ENCODE data around the gene OR4D5. TPM values are rescaled to one million over a fixed set of nuclear protein-coding genes. Genes with fewer than 3 reads are reported as not detected.

Gene OR4D5
- total and polyA plus RNA-seq, 2 experiments from 2014 or later = 0.15 TPM; not detected in 1

GRCh38 chr11:123905826-123906225 is 33.6 kb upstream of the OR4D5 start:
- no peaks in the 10 kb centered on the region for H3K36me3 ChIP-seq
- H3K4me3 ChIP-seq = no peak overlapping the region
- H3K4me1 ChIP-seq (ENCODE audit: low read depth) = no peaks in the 10 kb centered on the region
- TF ChIP-seq, protein P1, sequence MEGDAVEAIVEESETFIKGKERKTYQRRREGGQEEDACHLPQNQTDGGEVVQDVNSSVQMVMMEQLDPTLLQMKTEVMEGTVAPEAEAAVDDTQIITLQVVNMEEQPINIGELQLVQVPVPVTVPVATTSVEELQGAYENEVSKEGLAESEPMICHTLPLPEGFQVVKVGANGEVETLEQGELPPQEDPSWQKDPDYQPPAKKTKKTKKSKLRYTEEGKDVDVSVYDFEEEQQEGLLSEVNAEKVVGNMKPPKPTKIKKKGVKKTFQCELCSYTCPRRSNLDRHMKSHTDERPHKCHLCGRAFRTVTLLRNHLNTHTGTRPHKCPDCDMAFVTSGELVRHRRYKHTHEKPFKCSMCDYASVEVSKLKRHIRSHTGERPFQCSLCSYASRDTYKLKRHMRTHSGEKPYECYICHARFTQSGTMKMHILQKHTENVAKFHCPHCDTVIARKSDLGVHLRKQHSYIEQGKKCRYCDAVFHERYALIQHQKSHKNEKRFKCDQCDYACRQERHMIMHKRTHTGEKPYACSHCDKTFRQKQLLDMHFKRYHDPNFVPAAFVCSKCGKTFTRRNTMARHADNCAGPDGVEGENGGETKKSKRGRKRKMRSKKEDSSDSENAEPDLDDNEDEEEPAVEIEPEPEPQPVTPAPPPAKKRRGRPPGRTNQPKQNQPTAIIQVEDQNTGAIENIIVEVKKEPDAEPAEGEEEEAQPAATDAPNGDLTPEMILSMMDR (IDR thresholded peaks at IDR 0.05; ENCODE audit: low read depth, low read length) = no peak
- DNase-seq (ENCODE audit: low read depth in 1 of 2, low spot score in 1 of 2) = no peak
- H3K9me3 ChIP-seq (ENCODE audit: low read depth) = no peaks in the 10 kb centered on the region
- no peak overlapping the region for H3K27ac ChIP-seq
- no peaks in the 10 kb centered on the region for H3K27me3 ChIP-seq

DNA sequence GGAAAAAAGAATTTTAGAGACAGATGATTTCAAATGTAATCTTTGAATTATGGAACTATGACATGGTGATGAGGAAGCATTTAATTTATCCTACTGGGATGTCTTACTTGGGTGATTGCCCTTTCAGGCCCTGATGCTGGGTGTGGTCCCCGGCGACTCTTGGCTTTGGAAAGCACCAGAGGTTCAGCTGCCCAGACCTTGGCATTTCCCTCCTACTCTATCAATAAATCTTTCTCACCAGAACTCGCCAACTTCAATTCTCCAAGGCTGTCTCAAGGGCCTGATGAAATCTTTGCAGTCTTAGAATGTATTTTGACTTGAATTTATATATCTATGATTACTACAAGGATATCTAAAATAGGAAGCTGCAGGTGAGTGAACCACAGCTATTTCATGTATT is 18.5 kb upstream of the OR4D5 start:
- no peak for DNase-seq (ENCODE audit: low read depth in 1 of 2, low spot score in 1 of 2)
- Histone ChIP-seq H3K36me3 (no peaks in the 10 kb centered on the region), H3K27ac (no peak overlapping the region), H3K4me3 (no peak overlapping the region), H3K27me3 (no peaks in the 10 kb centered on the region), H3K4me1 (ENCODE audit: low read depth) (peaks cover 5% of the 10 kb centered on the region), H3K9me3 (ENCODE audit: low read depth) (no peaks in the 10 kb centered on the region)
- TF ChIP-seq, protein P1 (IDR thresholded peaks at IDR 0.05; ENCODE audit: low read depth, low read length) = no peak

DNA sequence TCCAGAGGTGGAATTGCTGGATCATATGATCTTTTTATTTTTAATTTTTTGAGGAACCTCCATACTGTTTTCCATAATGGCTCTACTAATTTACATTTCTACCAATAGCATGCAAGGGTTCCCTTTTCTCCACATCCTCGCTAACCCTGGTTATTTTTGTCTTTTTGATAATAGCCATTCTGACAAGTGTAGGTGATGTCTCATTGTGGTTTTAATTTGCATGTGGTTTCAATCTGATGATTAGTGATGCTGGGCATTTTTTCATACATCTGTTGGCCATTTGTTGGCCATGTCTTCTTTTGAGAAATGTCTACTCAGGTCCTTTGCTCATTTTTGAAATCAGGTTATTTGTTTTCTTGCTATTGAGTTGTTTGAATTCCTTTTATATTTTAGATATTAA is 15.4 kb upstream of the OR4D5 start:
- Histone ChIP-seq H3K9me3 (ENCODE audit: low read depth) (no peaks in the 10 kb centered on the region), H3K36me3 (no peaks in the 10 kb centered on the region), H3K4me3 (no peak overlapping the region), H3K27ac (no peak overlapping the region), H3K4me1 (ENCODE audit: low read depth) (peaks cover 5% of the 10 kb centered on the region), H3K27me3 (no peaks in the 10 kb centered on the region)
- no peak for DNase-seq (ENCODE audit: low read depth in 1 of 2, low spot score in 1 of 2)
- TF ChIP-seq, protein P1 (IDR thresholded peaks at IDR 0.05; ENCODE audit: low read depth, low read length) = no peak

- Histone ChIP-seq H3K4me3 (no peak overlapping the region), H3K27me3 (no peaks in the 10 kb centered on the region), H3K27ac (no peak overlapping the region), H3K4me1 (ENCODE audit: low read depth) (peaks cover 6% of the 10 kb centered on the region), H3K9me3 (ENCODE audit: low read depth) (no peaks in the 10 kb centered on the region), H3K36me3 (no peaks in the 10 kb centered on the region)
- DNase-seq (ENCODE audit: low read depth in 1 of 2, low spot score in 1 of 2) = no peak
- TF ChIP-seq, protein P1 (IDR thresholded peaks at IDR 0.05; ENCODE audit: low read depth, low read length) = no peak
Observed at GRCh38 chr11:123942413-123942812, 3.0 kb downstream of the OR4D5 start.

DNA sequence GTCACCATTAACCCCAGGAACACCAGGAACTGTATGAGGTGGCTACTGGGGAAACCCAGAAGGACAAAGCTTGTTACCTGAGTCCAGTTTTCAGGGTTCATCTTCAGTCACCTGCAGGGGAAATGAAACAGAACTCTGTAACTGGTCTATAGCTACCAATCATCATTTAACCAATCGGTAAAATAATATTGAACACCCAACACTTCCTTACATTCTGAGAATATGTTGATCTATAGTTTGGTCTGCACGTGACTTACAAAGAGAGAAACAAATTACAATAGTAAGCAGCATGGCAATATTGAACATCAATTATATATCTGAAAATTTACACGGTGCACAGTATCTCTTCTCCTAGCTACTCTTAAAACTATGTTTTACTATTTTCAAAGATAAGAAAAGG is 4.3 kb downstream of the OR4D5 start, which contains the start of gene OR6T1:
OR6T1 (minus strand) TSS at position 101 of the 400 bp plus-strand sequence; CDS start at position 101, 0 bp downstream.
- Histone ChIP-seq H3K27ac (no peak within 1 kb of the TSS), H3K4me1 (ENCODE audit: low read depth) (peaks cover 6% of the 10 kb centered on the region), H3K4me3 (no peak within 1 kb of the TSS), H3K36me3 (no peaks in the 10 kb centered on the region), H3K9me3 (ENCODE audit: low read depth) (no peaks in the 10 kb centered on the region), H3K27me3 (no peaks in the 10 kb centered on the region)
- no peak for DNase-seq (ENCODE audit: low read depth in 1 of 2, low spot score in 1 of 2)
- TF ChIP-seq, protein P1 (IDR thresholded peaks at IDR 0.05; ENCODE audit: low read depth, low read length) = no peak

GRCh38 chr11:123945132-123945531 is 5.7 kb downstream of the OR4D5 start:
- no peaks in the 10 kb centered on the region for H3K36me3 ChIP-seq
- TF ChIP-seq, protein P1 (IDR thresholded peaks at IDR 0.05; ENCODE audit: low read depth, low read length) = no peak
- no peaks in the 10 kb centered on the region for H3K27me3 ChIP-seq
- no peak overlapping the region for H3K4me3 ChIP-seq
- no peak overlapping the region for H3K27ac ChIP-seq
- no peaks in the 10 kb centered on the region for H3K9me3 ChIP-seq (ENCODE audit: low read depth)
- no peak for DNase-seq (ENCODE audit: low read depth in 1 of 2, low spot score in 1 of 2)
- peaks cover 6% of the 10 kb centered on the region for H3K4me1 ChIP-seq (ENCODE audit: low read depth)
